GM19240 (cell line): ENCODE results near the gene INPP5D.
"Not testable (repeated sequence)": the region's sequence is repeated elsewhere in the genome, so short reads cannot be mapped to it uniquely, and the experiment has no call there.

Source experiments
- DNase-seq: peaks from one replicate; pipeline ENCODE4 v3.0.0; 2011; ENCODE audit warnings: low spot score; ENCODE audit not compliant: insufficient read length

Gene INPP5D

DNA sequence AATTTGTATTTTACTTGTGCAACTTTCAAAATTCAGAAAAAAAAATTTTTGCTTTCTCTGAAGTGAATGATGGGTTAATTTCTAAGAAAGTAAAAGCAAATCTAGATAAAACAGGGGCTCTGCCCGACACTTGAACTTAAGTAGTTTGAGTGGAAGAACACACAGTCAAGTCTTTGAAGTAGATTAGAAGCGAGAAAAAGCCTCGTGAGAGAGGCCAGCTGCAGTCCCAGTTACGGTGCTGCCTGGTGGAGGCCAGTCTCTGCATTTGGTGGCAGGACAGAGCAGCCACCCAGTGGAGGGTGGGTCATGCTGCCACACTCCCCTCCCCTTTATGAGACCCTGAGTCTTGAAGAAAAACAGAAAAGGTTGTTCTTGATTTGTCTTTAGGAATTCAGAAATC, 81.8 kb downstream of the INPP5D start:
- DNase-seq, result no peak

DNA sequence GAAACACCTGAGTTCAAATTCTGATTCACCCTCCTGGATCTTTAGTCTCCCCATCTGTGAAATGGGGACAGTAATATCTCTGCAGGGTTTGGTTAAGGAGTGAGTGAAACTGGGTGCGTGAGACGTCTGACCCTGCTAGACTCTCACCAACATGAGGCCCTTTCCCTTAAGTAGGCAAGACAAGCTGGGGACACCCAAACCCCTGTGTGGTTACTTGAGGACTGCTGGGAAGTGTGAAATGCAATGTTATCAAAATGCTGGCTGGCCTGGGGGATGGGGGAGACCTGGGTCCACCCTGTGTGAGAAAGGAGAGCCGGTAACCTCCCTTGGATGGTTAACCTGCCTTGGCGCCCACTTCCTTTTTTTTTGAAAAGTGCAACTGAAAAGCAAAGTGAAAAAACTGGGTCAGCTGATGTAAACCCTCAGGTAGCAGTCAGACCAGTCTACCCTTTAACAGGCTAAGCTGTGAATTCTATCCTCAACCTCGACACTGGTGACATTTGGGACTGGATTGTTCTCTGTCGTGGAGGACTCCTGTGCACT, 82.3 kb downstream of the INPP5D start:
- DNase-seq, result peak; percentile 33

DNA sequence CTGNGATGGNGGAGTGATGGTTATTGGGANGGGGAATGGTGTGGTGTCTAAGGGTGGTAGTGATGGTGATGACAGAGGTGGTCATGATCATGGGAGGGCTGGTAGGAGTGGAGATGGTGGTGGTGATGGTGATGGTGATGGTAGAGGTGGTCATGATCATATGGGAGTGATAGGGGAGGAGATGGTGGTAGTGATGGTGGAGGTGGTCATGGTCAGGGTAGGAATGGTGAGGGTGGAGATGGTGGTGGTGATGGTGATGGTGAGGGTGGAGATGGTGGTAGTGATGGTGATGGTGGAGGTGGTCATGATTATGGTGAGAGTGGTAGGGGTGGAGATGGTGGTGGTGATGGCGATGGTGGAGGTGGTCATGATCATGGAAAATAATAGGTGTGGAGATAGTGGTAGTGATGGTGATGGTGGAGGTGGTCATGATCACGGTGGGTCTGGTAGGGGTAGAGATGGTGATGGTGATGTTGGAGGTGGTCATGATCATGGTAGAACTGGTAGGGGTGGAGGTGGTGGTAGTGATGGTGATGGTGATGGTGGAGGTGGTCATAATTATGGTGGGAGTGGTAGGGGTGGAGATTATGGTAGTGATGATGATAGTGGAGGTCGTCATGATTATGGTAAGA, 83.7 kb downstream of the INPP5D start:
- no peak for DNase-seq

DNA sequence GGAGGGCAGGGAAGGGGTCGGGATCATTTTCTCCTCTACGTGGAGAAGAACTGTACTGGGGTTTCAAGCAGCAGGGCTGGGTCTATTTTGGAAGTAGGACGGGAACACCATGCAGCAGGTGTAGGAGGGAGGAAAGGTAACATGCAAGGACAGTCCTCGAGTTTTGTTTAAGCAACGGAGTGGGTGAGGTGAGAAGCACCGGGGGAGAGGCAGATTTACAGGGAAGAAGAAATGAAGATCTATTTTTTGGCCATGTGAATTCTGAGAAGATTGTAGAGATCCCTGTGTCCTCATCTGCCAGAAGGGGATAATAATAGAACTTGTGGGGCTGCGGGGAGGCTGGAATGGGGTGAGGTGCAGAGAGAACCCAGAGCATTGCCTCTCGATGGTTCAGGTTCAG, 85.6 kb downstream of the INPP5D start:
- DNase-seq, result no peak

DNA sequence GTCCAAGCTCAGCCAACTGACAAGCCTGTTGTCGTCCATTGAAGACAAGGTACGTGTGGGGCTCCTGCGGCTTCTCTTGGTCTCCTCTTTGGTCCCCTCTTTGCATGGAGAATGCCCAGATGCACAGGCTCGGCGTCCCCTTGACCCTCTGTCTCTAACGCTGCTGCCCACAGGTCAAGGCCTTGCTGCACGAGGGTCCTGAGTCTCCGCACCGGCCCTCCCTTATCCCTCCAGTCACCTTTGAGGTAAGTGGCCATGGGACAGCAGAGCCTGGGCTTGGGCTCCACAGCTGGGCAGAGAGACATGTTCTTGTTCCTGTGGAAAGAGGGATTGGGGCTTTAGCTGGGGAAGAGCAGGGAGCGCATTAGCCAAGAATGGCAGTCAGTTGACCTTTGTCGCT, 86.1 kb downstream of the INPP5D start:
- DNase-seq, result no peak

DNA sequence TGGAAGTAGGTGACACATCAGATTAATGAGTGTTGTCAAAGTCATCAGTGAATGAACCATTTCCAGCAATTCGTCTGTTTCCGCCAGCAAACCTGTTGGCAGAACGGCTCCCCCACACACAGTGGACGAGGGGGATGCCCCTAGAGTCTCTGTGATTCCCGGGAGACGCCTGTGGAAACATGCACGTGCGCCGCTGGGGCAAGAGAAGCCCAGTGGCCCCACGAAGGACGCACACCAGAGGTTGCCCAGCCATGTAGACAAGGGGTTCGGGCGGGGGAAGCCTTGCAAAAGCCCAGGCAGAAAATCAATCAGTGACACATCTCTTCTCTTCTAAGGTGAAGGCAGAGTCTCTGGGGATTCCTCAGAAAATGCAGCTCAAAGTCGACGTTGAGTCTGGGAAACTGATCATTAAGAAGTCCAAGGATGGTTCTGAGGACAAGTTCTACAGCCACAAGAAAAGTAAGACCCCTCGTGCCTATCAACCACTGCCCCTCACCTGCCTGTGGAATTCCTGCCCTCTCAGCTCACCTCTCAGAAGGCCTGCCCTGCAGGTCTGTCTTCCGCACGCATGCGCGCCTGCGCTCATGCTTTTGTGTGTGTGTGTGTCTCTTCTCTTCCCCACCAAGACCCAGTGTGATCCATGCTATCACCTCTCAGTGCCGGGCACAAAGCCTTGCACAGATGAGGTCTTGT, 87.1 kb downstream of the INPP5D start:
- DNase-seq, result no peak

DNA sequence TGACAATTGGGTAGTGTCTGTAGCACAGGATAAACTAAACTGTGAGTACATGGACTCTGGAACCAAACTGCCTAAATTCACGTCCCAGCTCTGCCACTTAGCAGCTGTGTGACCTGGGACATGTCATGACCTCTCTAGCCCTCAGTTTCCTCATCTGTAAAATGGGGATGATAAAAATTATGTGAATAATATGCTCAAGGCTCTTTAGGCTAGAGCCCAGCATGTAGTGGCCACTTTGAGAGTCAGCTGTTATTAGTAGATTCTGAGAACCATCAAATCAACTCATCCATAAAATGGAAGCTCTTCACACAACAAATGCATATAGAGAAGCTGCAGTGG, 87.7 kb downstream of the INPP5D start:
- DNase-seq, result no peak

DNA sequence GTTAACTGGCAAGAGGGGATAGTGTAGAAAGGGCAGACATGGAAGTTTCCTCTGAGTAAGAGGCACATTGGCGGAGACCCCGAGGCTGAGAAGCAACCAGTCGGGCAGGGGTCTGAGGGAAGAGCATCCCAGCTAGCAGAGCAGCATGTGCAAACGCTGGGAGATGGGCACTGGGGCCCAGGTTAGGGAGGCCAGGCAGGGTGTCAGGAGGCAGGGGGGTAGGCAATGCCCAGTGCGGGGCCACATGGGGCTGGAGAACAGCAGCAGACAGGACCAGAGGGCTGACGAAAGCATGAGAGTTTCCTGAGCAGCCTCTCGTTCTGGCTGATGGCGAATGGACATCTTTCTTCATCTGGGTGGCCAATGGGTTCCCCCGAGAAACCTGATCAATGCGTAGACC, 88.2 kb downstream of the INPP5D start:
- no peak for DNase-seq

DNA sequence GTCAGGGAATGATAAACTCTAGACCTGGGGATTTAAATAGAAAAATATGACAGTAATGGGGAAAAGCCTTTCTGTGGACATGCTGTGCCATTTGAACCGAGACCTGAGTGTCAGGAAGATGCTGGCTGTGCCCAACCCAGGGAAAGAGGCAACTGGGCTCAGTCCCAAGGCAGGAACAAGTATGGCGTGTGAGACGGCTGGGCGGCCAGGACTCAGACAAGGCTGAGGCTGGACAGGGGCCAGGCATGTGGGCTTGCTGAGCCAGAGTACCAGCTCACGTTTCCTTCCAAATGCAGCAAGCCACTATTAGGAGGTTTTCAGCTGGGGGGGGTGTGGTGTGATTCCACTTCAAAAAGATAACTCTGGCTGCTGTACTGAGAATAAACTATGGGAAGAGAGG, 92.4 kb downstream of the INPP5D start:
- DNase-seq, result no peak

DNA sequence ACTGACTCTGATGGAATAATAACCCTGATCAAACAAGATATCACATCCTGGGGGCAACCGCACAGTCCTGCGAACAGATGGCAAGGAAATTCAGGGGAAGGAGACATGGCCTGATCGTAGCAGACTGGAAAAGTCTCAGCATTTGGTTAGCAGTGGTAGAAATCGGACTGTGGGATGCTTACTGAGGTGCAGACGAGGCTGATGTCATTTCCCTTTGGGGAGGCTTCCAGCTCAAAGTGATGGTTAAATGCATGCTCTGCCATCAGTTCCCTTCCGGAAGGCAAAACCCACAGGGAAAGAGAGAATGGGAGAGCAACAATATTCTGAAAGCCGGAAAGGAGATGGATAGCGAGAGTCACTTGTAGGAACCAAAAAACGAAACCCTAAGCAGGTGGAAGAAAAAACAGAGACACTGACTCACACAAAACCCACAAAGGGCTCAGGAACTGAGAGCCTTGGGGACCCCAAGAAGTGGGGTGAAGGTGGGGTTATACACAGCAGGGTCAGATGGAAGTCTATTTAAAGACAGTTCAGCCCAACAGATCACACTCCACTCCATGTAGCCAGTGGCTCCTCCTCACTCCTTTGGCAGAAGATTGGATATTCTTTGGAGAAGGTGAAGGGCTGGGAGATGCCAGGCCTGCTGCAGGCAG, 93.1 kb downstream of the INPP5D start:
- no peak for DNase-seq

DNA sequence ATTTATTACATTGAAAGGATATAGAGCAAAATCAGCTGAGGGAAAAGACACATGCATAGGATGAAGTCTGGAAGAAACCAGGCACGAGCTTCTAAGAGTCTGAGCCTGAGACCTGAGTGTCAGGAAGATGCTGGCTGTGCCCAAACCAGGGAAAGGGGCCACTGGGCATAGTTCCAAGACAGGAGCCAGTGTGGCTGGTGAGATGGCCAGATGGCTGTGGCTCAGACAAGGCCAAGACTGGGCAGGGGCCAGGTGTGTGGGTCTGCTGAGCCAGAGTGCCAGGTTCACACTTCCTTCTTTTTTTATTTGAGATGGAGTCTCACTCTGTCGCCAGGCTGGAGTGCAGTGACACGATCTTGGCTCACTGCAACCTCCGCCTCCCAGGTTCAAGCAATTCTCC, 95.9 kb downstream of the INPP5D start:
- no peak for DNase-seq

DNA sequence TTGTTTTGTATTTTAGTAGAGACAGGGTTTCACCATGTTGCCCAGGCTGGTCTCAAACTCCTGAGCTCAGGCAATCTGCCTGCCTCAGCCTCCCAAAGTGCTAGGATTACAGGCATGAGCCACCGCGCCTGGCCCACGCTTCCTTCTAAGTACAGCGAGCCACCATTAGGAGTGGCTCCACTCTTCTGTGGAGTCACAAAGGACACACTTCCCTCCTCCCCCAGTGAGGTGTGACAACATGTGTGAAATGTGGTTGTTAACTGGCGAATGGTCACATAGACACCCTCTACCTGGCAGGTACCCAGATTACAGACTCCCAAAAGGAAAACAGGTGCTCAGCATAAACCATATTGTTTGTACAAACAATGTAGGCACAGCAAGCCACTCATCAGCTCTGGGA, 96.3 kb downstream of the INPP5D start:
- not testable (repeated sequence) for DNase-seq

DNA sequence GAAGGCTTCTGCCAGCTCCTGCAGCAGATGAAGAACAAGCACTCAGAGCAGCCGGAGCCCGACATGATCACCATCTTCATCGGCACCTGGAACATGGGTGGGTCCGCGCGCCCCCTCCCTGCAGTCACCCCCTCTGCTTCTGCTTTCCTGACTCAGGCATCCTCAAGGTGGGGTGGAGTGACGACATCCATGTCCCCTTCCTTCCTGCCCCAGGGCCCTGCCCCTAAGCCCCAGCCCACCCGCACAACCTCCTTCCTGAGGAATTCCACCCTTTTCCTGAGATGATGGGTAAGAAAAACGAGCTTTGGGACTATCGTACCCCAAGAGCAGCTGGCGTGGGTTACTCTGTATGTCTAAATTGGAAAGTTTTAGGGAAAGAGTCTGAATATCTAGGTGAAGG, 101.6 kb downstream of the INPP5D start:
- DNase-seq, result no peak

DNA sequence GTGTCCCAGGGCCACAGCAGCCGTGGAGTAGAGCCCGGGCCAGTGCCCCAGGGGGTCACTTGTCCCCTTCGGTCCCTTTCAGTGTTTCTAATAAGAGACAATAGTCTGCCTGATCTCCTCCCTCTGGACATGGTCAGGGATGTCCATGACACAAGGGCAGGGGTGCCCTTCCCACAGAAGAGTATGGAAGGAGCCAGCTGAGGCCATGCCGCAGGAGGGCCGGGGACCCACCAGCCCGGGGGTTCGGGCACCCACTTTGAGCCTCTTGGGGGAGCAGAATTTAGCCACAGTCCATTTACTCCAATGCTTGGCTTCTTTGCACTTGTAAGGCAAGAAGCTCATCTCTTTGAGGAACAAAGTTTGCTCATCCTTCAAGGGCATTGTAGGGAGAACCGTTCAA, 102.6 kb downstream of the INPP5D start:
- DNase-seq, result no peak

DNA sequence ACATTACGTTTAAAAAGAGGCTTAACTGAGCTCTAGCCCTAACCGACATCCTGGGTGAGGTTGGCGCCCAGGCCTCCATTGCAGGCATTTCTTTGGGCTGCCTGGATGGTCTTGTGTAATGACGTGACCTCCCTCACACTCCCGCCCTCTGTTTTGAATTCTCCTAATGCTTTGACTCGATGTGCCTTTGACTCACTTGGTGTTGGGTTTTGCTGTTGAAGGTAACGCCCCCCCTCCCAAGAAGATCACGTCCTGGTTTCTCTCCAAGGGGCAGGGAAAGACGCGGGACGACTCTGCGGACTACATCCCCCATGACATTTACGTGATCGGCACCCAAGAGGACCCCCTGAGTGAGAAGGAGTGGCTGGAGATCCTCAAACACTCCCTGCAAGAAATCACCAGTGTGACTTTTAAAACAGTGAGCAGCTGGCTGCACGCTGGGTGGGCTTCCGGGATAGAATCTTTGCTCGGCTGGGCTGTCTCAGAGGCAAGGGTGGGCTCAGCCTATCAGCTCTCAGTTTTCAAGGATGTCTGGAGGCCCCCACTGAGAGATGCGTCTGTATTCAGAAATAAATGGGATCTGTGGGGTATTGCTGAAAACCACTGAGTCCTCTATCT, 103.5 kb downstream of the INPP5D start:
- no peak for DNase-seq

DNA sequence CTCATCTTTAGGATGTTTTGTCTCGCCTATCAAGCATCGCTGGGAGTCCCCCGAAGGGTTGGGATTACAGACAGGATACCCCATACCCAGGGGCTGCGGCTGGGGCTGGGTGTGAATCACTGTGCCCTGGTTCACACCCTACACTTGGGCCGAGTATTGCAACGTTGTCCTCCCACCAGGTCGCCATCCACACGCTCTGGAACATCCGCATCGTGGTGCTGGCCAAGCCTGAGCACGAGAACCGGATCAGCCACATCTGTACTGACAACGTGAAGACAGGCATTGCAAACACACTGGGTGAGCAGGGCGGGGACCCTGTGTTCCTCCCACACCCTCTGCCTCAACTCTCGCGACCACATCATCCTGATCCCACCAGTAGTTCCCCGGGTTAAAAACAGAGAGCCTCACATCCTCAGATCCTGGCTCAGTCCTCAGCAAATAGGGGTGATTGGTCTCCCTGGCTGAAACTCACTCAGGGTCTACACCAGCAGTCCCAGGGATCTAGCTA, 104.0 kb downstream of the INPP5D start:
- no peak for DNase-seq

DNA sequence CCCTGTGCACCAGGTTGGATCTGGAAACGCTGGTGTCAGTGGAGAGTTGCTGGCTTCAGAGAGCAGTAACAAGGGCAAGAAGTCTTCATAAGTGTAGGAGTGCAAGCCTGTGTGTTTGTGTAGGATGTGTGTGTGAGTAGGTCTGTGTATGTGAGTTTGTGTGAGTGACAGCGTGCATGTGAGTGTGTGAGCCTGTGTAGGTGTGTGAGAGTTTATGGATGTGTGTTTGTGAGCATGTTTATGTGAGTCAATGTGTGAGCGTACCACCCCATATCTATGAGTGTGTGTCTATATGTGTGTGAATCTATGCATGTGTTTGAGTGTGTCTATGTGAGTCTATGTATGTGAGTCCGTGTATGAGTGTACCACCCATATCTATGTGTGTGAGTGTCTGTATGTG, 104.8 kb downstream of the INPP5D start:
- DNase-seq, result no peak

DNA sequence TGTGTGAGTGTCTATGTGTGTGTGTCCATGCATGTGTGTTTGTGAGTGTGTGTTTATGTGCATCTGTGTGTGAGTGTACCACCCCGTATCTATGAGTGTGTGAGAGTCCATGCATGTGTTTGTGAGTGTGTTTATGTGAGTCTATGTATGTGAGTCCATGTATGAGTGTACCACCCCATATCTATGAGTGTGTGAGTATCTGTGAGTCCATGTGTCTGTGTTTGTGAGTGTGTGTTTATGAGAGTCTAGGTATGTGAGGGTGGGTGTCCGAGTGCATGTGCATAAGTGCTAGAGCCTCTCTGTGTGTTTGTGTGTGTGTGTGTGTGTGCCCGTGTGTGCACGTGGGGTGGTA, 105.4 kb downstream of the INPP5D start:
- DNase-seq, result no peak

DNA sequence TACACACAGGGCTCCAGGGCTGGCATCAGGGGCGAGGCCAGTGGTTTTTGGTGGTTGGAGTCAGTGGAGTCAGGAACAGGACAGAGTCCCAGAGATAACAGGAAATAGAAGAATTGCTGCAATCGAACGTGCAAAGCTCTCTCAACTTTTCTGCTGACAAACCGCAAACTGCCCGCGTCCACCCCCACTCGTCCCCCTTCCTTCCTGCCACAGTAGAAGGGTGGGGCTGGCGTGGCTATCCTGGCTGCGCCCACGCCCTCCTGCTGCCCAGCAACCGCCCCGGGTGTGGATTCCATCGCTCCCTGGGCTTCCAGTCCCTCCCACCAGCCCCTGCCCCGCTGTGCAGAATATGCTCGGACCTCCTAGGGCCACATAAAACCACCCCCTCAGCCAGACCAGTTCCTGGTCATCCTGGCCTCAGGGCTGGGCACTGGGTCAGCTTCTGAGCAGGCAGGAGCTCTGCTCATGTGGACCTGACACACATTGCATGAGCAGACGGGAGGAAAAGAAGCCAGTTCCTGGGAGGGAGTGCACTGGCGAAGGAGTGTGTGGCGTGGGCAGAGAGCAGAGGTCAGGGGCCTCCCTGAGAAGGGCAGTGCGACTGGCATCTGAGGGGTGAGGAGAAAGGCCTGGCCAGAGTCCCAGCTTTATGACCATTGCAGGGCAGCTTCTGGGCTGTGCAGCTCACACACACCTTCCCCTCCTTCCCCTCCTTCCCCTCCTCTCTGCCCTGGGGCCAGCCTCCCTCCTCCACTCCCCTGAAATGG, 105.9 kb downstream of the INPP5D start:
- no peak for DNase-seq

DNA sequence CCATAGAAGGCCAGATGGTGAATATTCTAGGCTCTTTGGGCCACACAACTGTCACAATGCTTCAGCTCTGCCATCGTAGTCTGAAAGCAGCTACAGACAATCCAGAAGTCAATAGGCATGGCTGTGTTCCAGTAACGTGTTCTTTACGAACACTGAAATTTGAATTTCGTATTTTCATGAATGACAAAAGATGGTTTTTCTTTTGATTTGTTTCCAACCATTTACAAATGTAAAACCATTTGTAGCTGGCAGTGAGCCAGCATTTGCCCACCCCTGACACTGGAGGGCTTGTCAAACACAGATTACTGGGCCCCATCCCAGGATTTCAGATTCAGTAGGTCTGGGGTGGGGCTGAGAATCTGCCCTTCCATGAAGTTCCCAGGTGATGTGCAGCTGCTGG, 108.3 kb downstream of the INPP5D start:
- DNase-seq, result no peak

DNA sequence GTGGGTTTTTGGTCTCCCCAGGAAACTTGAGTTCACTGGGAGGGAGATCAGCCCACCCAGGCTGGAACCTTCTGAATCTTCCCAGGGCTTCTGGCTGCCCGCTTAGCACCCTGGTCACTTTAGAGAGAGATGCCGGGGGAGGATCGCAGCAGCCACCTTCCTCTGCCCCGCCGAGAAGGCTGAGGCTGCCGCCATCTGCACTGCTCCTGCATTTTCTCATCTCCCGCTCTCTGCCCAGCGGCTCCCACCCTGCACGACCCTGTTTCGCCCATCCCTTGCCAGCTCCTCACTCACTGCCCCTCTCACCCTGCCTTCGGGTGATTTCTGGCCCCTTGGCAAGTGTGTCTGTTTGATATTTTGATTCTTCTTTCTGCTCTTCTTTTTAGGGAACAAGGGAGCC, 108.8 kb downstream of the INPP5D start:
- DNase-seq, result no peak

DNA sequence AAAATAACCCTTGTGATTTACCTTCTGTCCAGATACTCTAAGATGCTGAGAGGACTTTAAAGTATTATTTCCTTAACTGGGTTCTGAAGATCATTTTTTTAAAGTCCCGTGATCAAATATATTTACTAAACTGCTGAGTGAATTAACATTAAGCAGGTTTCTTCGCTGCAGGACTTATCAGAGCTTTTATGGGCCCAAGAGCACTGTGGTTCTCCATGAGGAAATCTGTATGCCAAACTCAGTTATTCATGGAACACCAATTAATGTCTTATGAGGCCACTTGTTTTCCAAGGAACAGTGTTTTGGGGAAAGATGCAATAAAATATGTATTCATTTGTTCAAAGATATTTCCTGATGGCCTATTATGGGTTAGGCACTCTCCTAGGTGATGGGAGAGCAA, 111.2 kb downstream of the INPP5D start:
- DNase-seq, result no peak
